HK-2 (cell line): ENCODE data around the gene KBTBD12.

Source experiments
- DNase-seq: peaks from one replicate; pipeline ENCODE4 v3.0.0-alpha.2; 2018; ENCODE audit not compliant: unreplicated experiment

The KBTBD12 gene

GRCh38 chr3:128012050-128012449 lies 97.0 kb downstream of the KBTBD12 start:
- DNase-seq: no peak

GRCh38 chr3:128014548-128014947 lies 99.5 kb downstream of the KBTBD12 start:
- no peak for DNase-seq

GRCh38 chr3:128016502-128016901 lies 101.5 kb downstream of the KBTBD12 start:
- DNase-seq: no peak

GRCh38 chr3:128021768-128022372 lies 106.8 kb downstream of the KBTBD12 start:
- no peak for DNase-seq

GRCh38 chr3:128033102-128033501 lies 118.1 kb downstream of the KBTBD12 start:
- no peak for DNase-seq

GRCh38 chr3:128036119-128036518 lies 121.1 kb downstream of the KBTBD12 start:
- no peak for DNase-seq
